ENCODE data around the gene JMJD7. TPM values are rescaled to one million over a fixed set of nuclear protein-coding genes. Genes with fewer than 3 reads are reported as not detected.

JMJD7 gene
- total RNA-seq, 1 donor from 2014 or later: 26.6 TPM

GRCh38 chr15:41876689-41877088, 48.8 kb downstream of the JMJD7 start:
- H3K9me3 Mint-ChIP-seq (ENCODE audit: unreplicated experiment): peaks cover 6% of the 10 kb centered on the region
- no peak overlapping the region for H3K4me3 Mint-ChIP-seq (ENCODE audit: unreplicated experiment)
- peaks cover 19% of the 10 kb centered on the region for H3K27me3 Mint-ChIP-seq (ENCODE audit: unreplicated experiment)
- no peak for TF ChIP-seq CTCF (IDR thresholded peaks at IDR 0.05; ENCODE audit: partially characterized antibody, unreplicated experiment)
- H3K4me1 Mint-ChIP-seq (ENCODE audit: low read depth, unreplicated experiment): peaks cover 1% of the 10 kb centered on the region
- H3K36me3 Mint-ChIP-seq (ENCODE audit: unreplicated experiment): peaks cover 10% of the 10 kb centered on the region
- DNase-seq: no peak
- H3K27ac Mint-ChIP-seq (ENCODE audit: unreplicated experiment): no peak overlapping the region

GRCh38 chr15:41877631-41878354, 49.9 kb downstream of the JMJD7 start:
- peaks cover 5% of the 10 kb centered on the region for H3K36me3 Mint-ChIP-seq (ENCODE audit: unreplicated experiment)
- peaks cover 16% of the 10 kb centered on the region for H3K27me3 Mint-ChIP-seq (ENCODE audit: unreplicated experiment)
- H3K4me1 Mint-ChIP-seq (ENCODE audit: low read depth, unreplicated experiment): peaks cover 1% of the 10 kb centered on the region
- no peak overlapping the region for H3K4me3 Mint-ChIP-seq (ENCODE audit: unreplicated experiment)
- TF ChIP-seq CTCF (IDR thresholded peaks at IDR 0.05; ENCODE audit: partially characterized antibody, unreplicated experiment): no peak
- DNase-seq: no peak
- no peak overlapping the region for H3K27ac Mint-ChIP-seq (ENCODE audit: unreplicated experiment)
- peaks cover 7% of the 10 kb centered on the region for H3K9me3 Mint-ChIP-seq (ENCODE audit: unreplicated experiment)

GRCh38 chr15:41878355-41878699, 50.4 kb downstream of the JMJD7 start:
- Mint-ChIP-seq H3K27me3 (ENCODE audit: unreplicated experiment) (peaks cover 14% of the 10 kb centered on the region), H3K9me3 (ENCODE audit: unreplicated experiment) (peaks cover 7% of the 10 kb centered on the region), H3K4me1 (ENCODE audit: low read depth, unreplicated experiment) (peaks cover 1% of the 10 kb centered on the region), H3K27ac (ENCODE audit: unreplicated experiment) (no peak overlapping the region), H3K4me3 (ENCODE audit: unreplicated experiment) (no peak overlapping the region), H3K36me3 (ENCODE audit: unreplicated experiment) (peaks cover 5% of the 10 kb centered on the region)
- TF ChIP-seq CTCF (IDR thresholded peaks at IDR 0.05; ENCODE audit: partially characterized antibody, unreplicated experiment): no peak
- DNase-seq: no peak

- H3K27ac Mint-ChIP-seq (ENCODE audit: unreplicated experiment): no peak overlapping the region
- TF ChIP-seq CTCF (IDR thresholded peaks at IDR 0.05; ENCODE audit: partially characterized antibody, unreplicated experiment): no peak
- DNase-seq: no peak
- H3K9me3 Mint-ChIP-seq (ENCODE audit: unreplicated experiment): peaks cover 9% of the 10 kb centered on the region
- peaks cover 7% of the 10 kb centered on the region for H3K36me3 Mint-ChIP-seq (ENCODE audit: unreplicated experiment)
- no peak overlapping the region for H3K4me3 Mint-ChIP-seq (ENCODE audit: unreplicated experiment)
- peaks cover 15% of the 10 kb centered on the region for H3K27me3 Mint-ChIP-seq (ENCODE audit: unreplicated experiment)
- peaks cover 1% of the 10 kb centered on the region for H3K4me1 Mint-ChIP-seq (ENCODE audit: low read depth, unreplicated experiment)
Measured at GRCh38 chr15:41879321-41879845, 51.5 kb downstream of the JMJD7 start.

- Mint-ChIP-seq H3K9me3 (ENCODE audit: unreplicated experiment) (peaks cover 9% of the 10 kb centered on the region), H3K36me3 (ENCODE audit: unreplicated experiment) (peaks cover 12% of the 10 kb centered on the region), H3K4me1 (ENCODE audit: low read depth, unreplicated experiment) (peaks cover 1% of the 10 kb centered on the region), H3K27ac (ENCODE audit: unreplicated experiment) (no peak overlapping the region), H3K4me3 (ENCODE audit: unreplicated experiment) (no peak overlapping the region), H3K27me3 (ENCODE audit: unreplicated experiment) (peaks cover 18% of the 10 kb centered on the region)
- DNase-seq: no peak
- TF ChIP-seq CTCF (IDR thresholded peaks at IDR 0.05; ENCODE audit: partially characterized antibody, unreplicated experiment): no peak
Measured at GRCh38 chr15:41880156-41880877, 52.4 kb downstream of the JMJD7 start.
